H1 (cell line): ENCODE data around the gene SEPTIN1. TPM values are rescaled to one million over a fixed set of nuclear protein-coding genes. Genes with fewer than 3 reads are reported as not detected.

Experiments
- CTCF ChIA-PET: fragments of 300-600 bp; sonication (Branson Sonifier 250); formaldehyde crosslinking; loops from one replicate; lab custom pipeline; 2021; ENCODE audit not compliant: partially characterized antibody; lab: Charles Lee
- POLR2A ChIA-PET: fragments of 300-600 bp; sonication (Branson Sonifier 250); formaldehyde crosslinking; loops from one replicate; lab custom pipeline; 2021; ENCODE audit warnings: inconsistent platforms; ENCODE audit not compliant: partially characterized antibody; lab: Charles Lee
- DNase-seq, 2 experiments: peaks; one replicate each; pipeline versions ENCODE4 v3.0.0 to v3.0.0-alpha.2; 2010 to 2022; ENCODE audit warnings: low spot score in 2 of 2, low read depth in 1 of 2, mixed read lengths in 1 of 2
- FAIRE-seq: peaks from 2 replicates; lab custom pipeline; 2011; peaks lifted over from hg19 to GRCh38; lab: Jason Lieb, UNC
- H2AFZ ChIP-seq: 2 replicates; pipeline ENCODE4 v1.8.1; 2012; ENCODE audit warnings: low read length, inconsistent platforms
- H2AK5ac ChIP-seq: 2 replicates; pipeline ENCODE4 v1.6.1; 2013; ENCODE audit warnings: low read depth, low read length
- H2BK120ac ChIP-seq: replicated peaks from 2 replicates; pipeline ENCODE3; 2013; ENCODE audit warnings: low read depth, low read length, inconsistent platforms
- H2BK12ac ChIP-seq: 2 replicates; pipeline ENCODE4 v1.6.1; 2013; ENCODE audit warnings: low read depth, low read length
- H2BK15ac ChIP-seq: 2 replicates; pipeline ENCODE4 v1.6.1; 2013; ENCODE audit warnings: low read length
- H2BK20ac ChIP-seq: 2 replicates; pipeline ENCODE4 v1.6.1; 2013; ENCODE audit warnings: low read length
- H2BK5ac ChIP-seq: 2 replicates; pipeline ENCODE4 v1.6.1; 2013; ENCODE audit warnings: low read depth, low read length
- H3K14ac ChIP-seq: 2 replicates; pipeline ENCODE4 v1.6.1; 2013; ENCODE audit warnings: inconsistent platforms; ENCODE audit not compliant: insufficient read length
- H3K18ac ChIP-seq: 2 replicates; pipeline ENCODE4 v1.6.1; 2013; ENCODE audit warnings: low read length; ENCODE audit errors: extremely low read depth
- H3K23ac ChIP-seq: 2 replicates; pipeline ENCODE4 v1.6.1; 2013; ENCODE audit warnings: inconsistent platforms; ENCODE audit not compliant: insufficient read length
- H3K23me2 ChIP-seq: 2 replicates; pipeline ENCODE4 v1.6.1; 2013; ENCODE audit warnings: low read depth, low read length
- H3K27ac ChIP-seq: 2 replicates; pipeline ENCODE4 v1.6.1; 2011; ENCODE audit warnings: low read depth, low read length, inconsistent platforms
- H3K27me3 ChIP-seq, 4 experiments: replicated peaks in 1 of 4; 1 replicate in 1 of 4; 2 replicates in 3 of 4; pipeline versions ENCODE4 v1.6.1 to v1.8.1; 2011 to 2013; ENCODE audit warnings: low read length in 3 of 4, mild to moderate bottlenecking in 3 of 4, inconsistent platforms in 2 of 4, mixed read lengths in 2 of 4, moderate library complexity in 1 of 4; ENCODE audit not compliant: control insufficient read depth in 3 of 4, insufficient read depth in 3 of 4; ENCODE audit errors: extremely low read depth in 1 of 4
- H3K36me3 ChIP-seq, 4 experiments: 2 replicates each; pipeline versions ENCODE4 v1.6.1 to v1.8.1; 2011 to 2013; ENCODE audit warnings: mild to moderate bottlenecking in 4 of 4, low read length in 3 of 4, moderate library complexity in 2 of 4, control low read depth in 1 of 4, inconsistent platforms in 1 of 4; ENCODE audit not compliant: insufficient read depth in 4 of 4, control insufficient read depth in 2 of 4
- H3K4ac ChIP-seq: replicated peaks from 2 replicates; pipeline ENCODE3; 2013; ENCODE audit warnings: low read length, low read depth, mixed read lengths, inconsistent platforms; ENCODE audit not compliant: insufficient read length
- H3K4me1 ChIP-seq, 4 experiments: replicated peaks in 1 of 4; 1 replicate in 1 of 4; 2 replicates in 3 of 4; pipeline versions ENCODE4 v1.6.1 to v1.8.1; 2011 to 2013; ENCODE audit warnings: low read length in 3 of 4, inconsistent platforms in 2 of 4, mixed read lengths in 1 of 4; ENCODE audit not compliant: insufficient read depth in 4 of 4, control insufficient read depth in 3 of 4
- H3K4me2 ChIP-seq, 2 experiments: 2 replicates each; pipeline versions ENCODE4 v1.6.1 to v1.8.1; 2011 to 2013; ENCODE audit warnings: low read depth in 2 of 2, low read length in 2 of 2, control low read depth in 1 of 2, inconsistent platforms in 1 of 2, mild to moderate bottlenecking in 1 of 2; ENCODE audit not compliant: insufficient read depth in 1 of 2
- H3K4me3 ChIP-seq, 4 experiments: fragments of 200-600, 300-600 bp in 1 of 4; sonication (generic), shearing (Covaris generic), sonication (Bioruptor Twin) in 1 of 4; 2 replicates each; pipeline versions ENCODE4 v1.5.1 to v1.8.1; 2011 to 2016; ENCODE audit warnings: low read length in 4 of 4, low read depth in 3 of 4, control low read depth in 2 of 4, inconsistent platforms in 2 of 4, mild to moderate bottlenecking in 2 of 4, mixed read lengths in 1 of 4, moderate library complexity in 1 of 4; ENCODE audit not compliant: insufficient read depth in 2 of 4; ENCODE audit errors: extremely low read depth in 1 of 4
- H3K56ac ChIP-seq: replicated peaks from 2 replicates; pipeline ENCODE3; 2013; ENCODE audit warnings: low read depth, mild to moderate bottlenecking, mixed read lengths, low read length, inconsistent platforms; ENCODE audit not compliant: insufficient read length
- H3K79me1 ChIP-seq: 2 replicates; pipeline ENCODE4 v1.6.1; 2013; ENCODE audit warnings: low read depth, low read length, control low read depth
- H3K79me2 ChIP-seq, 2 experiments: 2 replicates each; pipeline versions ENCODE4 v1.6.1 to v1.8.1; 2012 to 2013; ENCODE audit warnings: low read length in 2 of 2, mild to moderate bottlenecking in 2 of 2, inconsistent platforms in 1 of 2; ENCODE audit not compliant: insufficient read depth in 2 of 2, control insufficient read depth in 1 of 2
- H3K9ac ChIP-seq, 4 experiments: replicated peaks in 1 of 4; 1 replicate in 1 of 4; 2 replicates in 3 of 4; pipeline versions ENCODE4 v1.6.1 to v1.8.1; 2011 to 2013; ENCODE audit warnings: low read depth in 3 of 4, low read length in 3 of 4, control low read depth in 2 of 4, mild to moderate bottlenecking in 2 of 4, moderate library complexity in 2 of 4, inconsistent platforms in 1 of 4; ENCODE audit errors: extremely low read depth in 1 of 4
- H3K9me3 ChIP-seq, 2 experiments: 2 replicates each; pipeline versions ENCODE4 v1.6.1 to v1.8.1; 2012 to 2013; ENCODE audit warnings: mild to moderate bottlenecking in 2 of 2, moderate library complexity in 2 of 2, control low read depth in 1 of 2, inconsistent platforms in 1 of 2, low read depth in 1 of 2, low read length in 1 of 2, mixed read lengths in 1 of 2; ENCODE audit not compliant: insufficient read depth in 2 of 2
- H4K20me1 ChIP-seq, 2 experiments: replicated peaks in 1 of 2; 2 replicates each; pipeline versions ENCODE3 to v1.8.1; 2011 to 2013; ENCODE audit warnings: inconsistent platforms in 2 of 2, low read length in 2 of 2, mild to moderate bottlenecking in 1 of 2; ENCODE audit not compliant: insufficient read depth in 2 of 2, control insufficient read depth in 1 of 2
- H4K5ac ChIP-seq: 2 replicates; pipeline ENCODE4 v1.6.1; 2013; ENCODE audit warnings: low read length, low read depth, mixed read lengths, inconsistent platforms; ENCODE audit not compliant: insufficient read length
- H4K8ac ChIP-seq: 2 replicates; pipeline ENCODE4 v1.8.0; 2013; ENCODE audit warnings: mild to moderate bottlenecking, moderate library complexity, low read length, inconsistent platforms; ENCODE audit not compliant: insufficient read depth; ENCODE audit errors: extremely low read depth
- H4K91ac ChIP-seq: replicated peaks from 2 replicates; pipeline ENCODE3; 2013; ENCODE audit warnings: low read length, mixed read lengths, inconsistent platforms; ENCODE audit not compliant: insufficient read length
- HDAC2 ChIP-seq, 2 experiments: fragments of 300-600 bp in 1 of 2; sonication (generic) in 1 of 2; IDR thresholded peaks; 2 replicates each; pipeline ENCODE4 v1.6.1; 2011 to 2012; ENCODE audit warnings: low read depth in 2 of 2, low read length in 2 of 2, mild to moderate bottlenecking in 2 of 2, moderate library complexity in 2 of 2, borderline replicate concordance in 1 of 2, inconsistent platforms in 1 of 2
- JUN ChIP-seq: IDR thresholded peaks from 2 replicates; pipeline ENCODE4 v1.6.1; 2011; ENCODE audit warnings: low read depth, mild to moderate bottlenecking, improper control_type of control experiment, low read length
- PHF8 ChIP-seq: fragments of 200-600 bp; sonication (generic); conservative IDR thresholded peaks from 2 replicates; pipeline ENCODE4 v1.7.1; 2012; ENCODE audit warnings: low read depth, mild to moderate bottlenecking, inconsistent platforms, low read length, moderate library complexity
- POU5F1 ChIP-seq: IDR thresholded peaks from 2 replicates; pipeline ENCODE4 v1.6.1; 2011; ENCODE audit warnings: low read depth, mild to moderate bottlenecking, low read length, moderate library complexity
- RAD21 ChIP-seq, 2 experiments: IDR thresholded peaks in 1 of 2; conservative IDR thresholded peaks in 1 of 2; 2 replicates each; pipeline ENCODE4 v1.6.1; 2011; ENCODE audit warnings: low read depth in 2 of 2, low read length in 2 of 2, improper control_type of control experiment in 1 of 2, inconsistent platforms in 1 of 2, mild to moderate bottlenecking in 1 of 2, moderate library complexity in 1 of 2
- SAP30 ChIP-seq: fragments of 300-600 bp; sonication (generic); IDR thresholded peaks from 2 replicates; pipeline ENCODE4 v1.7.1; 2012; ENCODE audit warnings: low read length, moderate library complexity, mild to moderate bottlenecking, inconsistent platforms; ENCODE audit not compliant: insufficient read depth, insufficient replicate concordance
- WGBS, 2 experiments: shearing (Covaris generic) in 1 of 2; methylation state at CpG; one replicate each; pipeline versions ENCODE4 v1.1.6 to v1.1.7; 2013 to 2015; ENCODE audit warnings: low lambda C conversion rate in 2 of 2, mixed read lengths in 2 of 2, inconsistent platforms in 1 of 2, low coverage in 1 of 2, missing lambda C conversion rate in 1 of 2; ENCODE audit not compliant: insufficient replicate concordance in 2 of 2, insufficient coverage in 1 of 2, insufficient read length in 1 of 2; ENCODE audit errors: extremely low coverage in 1 of 2, missing lambda C conversion rate in 1 of 2; 5-methylcytosine and 5-hydroxymethylcytosine counted together
- polyA plus RNA-seq, 7 experiments: library from polyadenylated mRNA; depleted of rRNA in 3 of 7; stranded (reverse) in 5 of 7; unstranded in 2 of 7; fragments of >200 nt in 5 of 7; fragments of 200-250 nt in 2 of 7; gene quantifications; 1 replicate in 5 of 7; 2 replicates in 1 of 7; 4 replicates in 1 of 7; pipeline versions ENCODE4 v1.2.1 to v1.2.3, GENCODE V29; 2011 to 2013; ENCODE audit warnings: missing spikeins in 2 of 7, mixed read lengths in 2 of 7
- total RNA-seq: library from RNA; stranded (reverse); fragmentation: NEBNext Ultra II Directional; extraction: Animal tissue kit (Norgen Biotek cat#: 25700); gene quantifications from 2 replicates; pipeline ENCODE4 v1.2.1, GENCODE V29; 2021

Gene SEPTIN1
- total and polyA plus RNA-seq, 2 of the 8 experiments (the other 6 are each of a cell fraction or from before 2014, with no cell fraction given) = 0.24 to 1.4 TPM

GRCh38 chr16:30369938-30370455 is 12.4 kb downstream of the SEPTIN1 start:
- no peak overlapping the region for H2AFZ ChIP-seq
- H2BK120ac ChIP-seq = no peak overlapping the region
- H3K18ac ChIP-seq = no peak overlapping the region
- peaks cover 0 to 29% of the 10 kb centered on the region in 2 experiments; a peak in 2 of 4 replicates for H3K79me2 ChIP-seq
- WGBS, 2 experiments = 2% methylated on average over 10 of the region's 76 CpGs; no CpG with 5 or more reads in 1 of the 2 experiments
- no peaks in the 10 kb centered on the region for H3K27me3 ChIP-seq
- H3K9me3 ChIP-seq = no peaks in the 10 kb centered on the region
- peak overlapping the region; percentile 1; the same call in 1 of the 2 replicates for H4K8ac ChIP-seq
- H3K4me2 ChIP-seq = peak overlapping the region; percentile 83 to 87
- no peak overlapping the region for H2AK5ac ChIP-seq
- H3K4me1 ChIP-seq = peaks cover 0 to 17% (median 11%) of the 10 kb centered on the region in 4 experiments; a peak in 6 of 7 replicates
- no peak overlapping the region for H3K14ac ChIP-seq
- H3K27ac ChIP-seq = no peak overlapping the region
- no peak overlapping the region for H3K23ac ChIP-seq
- H3K4me3 ChIP-seq = peak overlapping the region; percentile 43 to 81 (median 52)
- H4K91ac ChIP-seq = no peak overlapping the region
- H3K36me3 ChIP-seq = no peaks in the 10 kb centered on the region
- H2BK12ac ChIP-seq = no peak overlapping the region
- FAIRE-seq = no peak
- no peak overlapping the region for H3K9ac ChIP-seq
- H3K23me2 ChIP-seq = peaks cover 10% of the 10 kb centered on the region; the same call in 1 of the 2 replicates
- no peak overlapping the region for H3K4ac ChIP-seq
- ChIA-PET POLR2A (interaction anchor here (1.1 to 6.9 kb wide), 2 partner anchors 13 to 18 kb away, joined by 3 to 79 read pairs; partner anchors contain the start of gene CD2BP2), CTCF (interaction anchor here (1.0 to 1.9 kb wide), 5 partner anchors 10 to 46 kb away, joined by 3 to 11 read pairs (median 4); partner anchors contain the start of gene SEPTIN1)
- peaks cover 4 to 16% of the 10 kb centered on the region in 2 experiments for H4K20me1 ChIP-seq
- H4K5ac ChIP-seq = no peak overlapping the region
- H2BK15ac ChIP-seq = no peak overlapping the region
- H2BK5ac ChIP-seq = no peak overlapping the region
- no peak overlapping the region for H2BK20ac ChIP-seq
- DNase-seq = no peak
- no peak overlapping the region for H3K56ac ChIP-seq
- peaks cover 10% of the 10 kb centered on the region for H3K79me1 ChIP-seq
- TF ChIP-seq JUN (no peak), HDAC2 (IDR thresholded peaks at IDR 0.05; ENCODE audit: borderline replicate concordance in 1 of 2, low read depth in 2 of 2, low read length in 2 of 2) (peak in 1 of 2 experiments; percentile 31; a peak in 1 of 4 replicates), POU5F1 (no peak), PHF8 (peak; percentile 41; the same call in 1 of the 2 replicates), RAD21 (IDR thresholded peaks at IDR 0.05 in 1 of 2, conservative IDR thresholded peaks at IDR 0.05 in 1 of 2; ENCODE audit: low read depth in 2 of 2, low read length in 2 of 2) (0 out of 4 replicates have a peak, but pooled peaks of 1 of the 2 experiments have one; percentile 1), SAP30 (no peak)
